ENCODE results near the gene ETS2. TPM values are rescaled to one million over a fixed set of nuclear protein-coding genes. Genes with fewer than 3 reads are reported as not detected.
"Not testable (repeated sequence)": the region's sequence is repeated elsewhere in the genome, so short reads cannot be mapped to it uniquely, and the experiment has no call there.

Gene ETS2
- total RNA-seq, 1 donor from 2014 or later: 89.5 TPM

DNA sequence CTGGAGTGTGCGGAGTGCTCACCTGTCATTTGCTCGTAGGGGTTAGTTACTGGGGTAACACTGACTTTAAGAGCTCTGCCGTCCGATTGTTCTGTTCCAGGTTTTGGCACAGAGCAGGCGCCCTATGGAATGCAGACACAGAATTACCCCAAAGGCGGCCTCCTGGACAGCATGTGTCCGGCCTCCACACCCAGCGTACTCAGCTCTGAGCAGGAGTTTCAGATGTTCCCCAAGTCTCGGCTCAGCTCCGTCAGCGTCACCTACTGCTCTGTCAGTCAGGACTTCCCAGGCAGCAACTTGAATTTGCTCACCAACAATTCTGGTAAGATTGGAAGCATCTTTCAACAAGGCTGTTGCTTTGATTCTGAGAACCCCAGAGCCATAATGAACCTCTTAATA, 12.6 kb downstream of the ETS2 start:
- no peak for ATAC-seq

DNA sequence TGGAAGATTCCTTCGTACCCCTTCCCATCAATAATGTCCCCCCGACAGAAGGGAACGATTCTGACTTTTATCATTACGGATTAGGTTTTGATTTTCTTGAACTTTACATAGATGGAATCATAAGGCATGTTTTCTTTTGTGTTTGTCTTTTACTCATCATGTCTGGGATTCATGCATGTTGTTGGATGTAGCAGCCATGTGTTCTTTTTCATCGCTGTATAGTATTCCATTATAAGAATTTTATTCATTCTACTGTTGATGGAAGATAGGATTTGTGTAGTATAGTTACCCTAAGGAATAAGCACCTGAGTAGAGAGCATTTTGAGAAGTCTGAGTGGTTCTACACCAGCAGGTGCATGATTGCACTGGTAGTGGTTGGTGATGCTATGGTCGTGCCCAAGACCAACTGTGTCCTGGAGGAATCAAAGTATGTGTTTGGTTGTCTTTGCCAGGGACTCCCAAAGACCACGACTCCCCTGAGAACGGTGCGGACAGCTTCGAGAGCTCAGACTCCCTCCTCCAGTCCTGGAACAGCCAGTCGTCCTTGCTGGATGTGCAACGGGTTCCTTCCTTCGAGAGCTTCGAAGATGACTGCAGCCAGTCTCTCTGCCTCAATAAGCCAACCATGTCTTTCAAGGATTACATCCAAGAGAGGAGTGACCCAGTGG, 13.5 kb downstream of the ETS2 start:
- no peak for ATAC-seq

DNA sequence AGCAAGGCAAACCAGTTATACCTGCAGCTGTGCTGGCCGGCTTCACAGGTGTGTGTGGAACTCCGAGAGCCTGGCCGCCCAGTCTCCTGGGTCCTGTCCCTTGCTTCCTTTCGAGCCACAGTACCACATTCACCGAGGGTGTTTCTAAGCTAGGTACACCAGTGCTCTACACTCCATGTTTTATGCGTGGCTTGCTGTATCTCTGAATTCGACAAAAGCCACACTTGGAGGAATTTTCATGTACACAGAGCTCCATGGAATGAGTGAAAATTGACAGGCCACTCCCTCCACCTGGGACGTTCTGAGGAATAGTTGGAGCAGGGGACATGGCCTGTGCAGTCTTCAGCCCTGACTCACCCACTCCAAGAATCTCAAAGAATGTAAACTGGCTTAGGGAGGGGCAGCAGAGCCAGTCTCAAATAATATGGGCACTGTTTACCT, 14.0 kb downstream of the ETS2 start:
- ATAC-seq: peak; percentile 76

DNA sequence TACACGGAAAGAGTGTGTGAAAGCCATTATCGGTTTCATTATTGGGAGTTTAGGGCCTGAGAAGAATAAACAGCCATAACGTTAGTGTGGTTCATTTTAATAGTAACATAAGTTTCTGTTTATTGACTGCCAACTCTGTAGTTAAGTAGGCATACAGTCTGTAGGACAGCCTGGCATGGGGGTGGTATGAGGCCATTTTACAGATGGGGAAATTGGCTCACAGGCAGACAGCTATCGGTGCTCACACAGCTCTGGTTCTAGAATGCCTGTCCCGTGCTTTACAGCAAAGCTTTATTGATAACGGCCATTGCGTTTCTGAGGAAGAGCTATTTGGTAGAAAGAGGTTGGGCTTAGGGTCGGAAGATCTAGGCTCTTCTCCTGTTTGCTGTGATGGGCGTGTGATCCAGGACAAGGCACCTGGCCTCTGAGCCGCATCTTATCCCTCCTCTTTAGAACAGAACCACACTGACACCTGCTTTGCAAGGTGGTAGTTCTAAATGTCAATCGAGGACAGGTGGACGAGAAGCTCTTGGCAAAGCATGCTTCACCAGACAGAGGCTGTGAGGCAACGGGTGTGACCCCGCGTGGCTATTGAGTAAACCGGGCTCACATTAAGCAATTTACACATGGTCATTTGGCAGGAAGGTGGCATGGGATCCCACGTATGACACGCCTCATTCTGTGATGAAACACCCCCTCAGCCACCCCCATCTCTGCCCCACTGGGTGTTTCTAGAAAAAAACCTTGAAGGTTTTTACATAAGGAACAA, 14.9 kb downstream of the ETS2 start:
- ATAC-seq: peak; percentile 53

DNA sequence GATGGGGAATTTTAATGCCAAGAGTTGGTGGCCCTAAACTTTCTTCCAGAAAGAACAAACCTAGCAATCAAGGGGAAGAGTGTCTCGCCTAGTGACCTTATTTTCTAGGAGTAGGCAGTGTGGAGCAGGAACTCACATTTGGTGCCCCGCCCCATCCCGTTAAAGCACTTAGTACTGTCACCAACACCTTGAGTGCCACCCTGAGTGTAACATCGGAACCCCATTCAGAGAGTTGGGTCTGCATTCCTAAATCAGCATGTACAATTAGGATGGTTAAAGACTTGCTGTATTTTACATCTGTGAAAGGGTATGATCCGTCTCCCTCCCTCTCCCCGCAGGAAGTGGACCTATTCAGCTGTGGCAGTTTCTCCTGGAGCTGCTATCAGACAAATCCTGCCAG, 15.5 kb downstream of the ETS2 start:
- ATAC-seq: no peak

DNA sequence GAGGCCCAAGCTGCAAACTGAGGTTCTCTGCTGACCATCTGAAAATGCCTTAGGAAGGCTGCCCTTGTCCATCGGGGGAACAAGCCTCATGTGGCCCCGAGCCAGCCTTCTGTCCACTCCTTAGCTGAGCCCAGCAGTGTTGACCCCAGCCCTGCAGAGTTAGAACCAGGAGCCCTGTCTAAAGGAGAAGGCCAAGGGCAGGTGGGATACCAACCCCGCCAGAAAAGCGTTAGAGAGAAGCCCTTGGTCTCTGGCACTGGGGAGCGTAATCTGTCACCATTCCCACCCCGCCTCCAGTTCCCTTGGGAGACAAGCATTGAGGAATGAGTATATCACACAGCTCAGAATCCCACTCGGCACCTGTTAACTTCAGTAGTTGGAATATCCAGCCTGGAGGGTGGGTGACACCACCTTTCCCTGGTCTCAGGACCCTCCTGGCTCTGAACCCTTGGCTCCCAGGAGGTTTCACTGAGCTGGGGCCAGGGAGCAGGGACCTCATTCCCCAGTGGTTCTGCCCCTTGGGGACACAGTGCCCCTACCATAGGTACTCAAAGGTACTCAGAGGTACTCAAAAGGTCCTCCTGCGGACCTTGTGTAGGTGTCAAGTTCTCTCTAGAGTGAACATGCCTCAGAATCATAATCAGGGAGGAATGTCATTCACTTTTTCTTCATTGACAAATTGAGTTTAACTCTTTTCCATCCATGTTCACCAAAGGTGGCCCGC, 16.4 kb downstream of the ETS2 start:
- ATAC-seq: no peak

DNA sequence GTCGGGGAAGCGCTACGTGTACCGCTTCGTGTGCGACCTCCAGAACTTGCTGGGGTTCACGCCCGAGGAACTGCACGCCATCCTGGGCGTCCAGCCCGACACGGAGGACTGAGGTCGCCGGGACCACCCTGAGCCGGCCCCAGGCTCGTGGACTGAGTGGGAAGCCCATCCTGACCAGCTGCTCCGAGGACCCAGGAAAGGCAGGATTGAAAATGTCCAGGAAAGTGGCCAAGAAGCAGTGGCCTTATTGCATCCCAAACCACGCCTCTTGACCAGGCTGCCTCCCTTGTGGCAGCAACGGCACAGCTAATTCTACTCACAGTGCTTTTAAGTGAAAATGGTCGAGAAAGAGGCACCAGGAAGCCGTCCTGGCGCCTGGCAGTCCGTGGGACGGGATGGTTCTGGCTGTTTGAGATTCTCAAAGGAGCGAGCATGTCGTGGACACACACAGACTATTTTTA, 17.1 kb downstream of the ETS2 start:
- no peak for ATAC-seq

DNA sequence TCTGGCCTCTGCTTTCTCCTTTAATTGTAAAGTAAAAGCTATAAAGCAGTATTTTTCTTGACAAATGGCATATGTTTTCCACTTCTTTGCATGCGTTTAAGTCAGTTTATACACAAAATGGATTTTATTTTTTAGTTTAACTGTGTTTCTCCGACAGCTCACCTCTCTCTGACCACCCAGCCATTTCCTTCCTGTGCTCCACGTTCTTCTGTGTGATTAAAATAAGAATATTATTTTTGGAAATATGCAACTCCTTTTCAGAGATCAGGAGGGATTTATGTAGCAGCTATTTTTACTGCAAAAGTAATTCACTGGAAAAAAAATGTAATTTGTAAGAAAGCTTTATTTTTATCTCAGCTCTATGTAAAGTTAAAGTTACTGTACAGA, 18.0 kb downstream of the ETS2 start:
- ATAC-seq: no peak

DNA sequence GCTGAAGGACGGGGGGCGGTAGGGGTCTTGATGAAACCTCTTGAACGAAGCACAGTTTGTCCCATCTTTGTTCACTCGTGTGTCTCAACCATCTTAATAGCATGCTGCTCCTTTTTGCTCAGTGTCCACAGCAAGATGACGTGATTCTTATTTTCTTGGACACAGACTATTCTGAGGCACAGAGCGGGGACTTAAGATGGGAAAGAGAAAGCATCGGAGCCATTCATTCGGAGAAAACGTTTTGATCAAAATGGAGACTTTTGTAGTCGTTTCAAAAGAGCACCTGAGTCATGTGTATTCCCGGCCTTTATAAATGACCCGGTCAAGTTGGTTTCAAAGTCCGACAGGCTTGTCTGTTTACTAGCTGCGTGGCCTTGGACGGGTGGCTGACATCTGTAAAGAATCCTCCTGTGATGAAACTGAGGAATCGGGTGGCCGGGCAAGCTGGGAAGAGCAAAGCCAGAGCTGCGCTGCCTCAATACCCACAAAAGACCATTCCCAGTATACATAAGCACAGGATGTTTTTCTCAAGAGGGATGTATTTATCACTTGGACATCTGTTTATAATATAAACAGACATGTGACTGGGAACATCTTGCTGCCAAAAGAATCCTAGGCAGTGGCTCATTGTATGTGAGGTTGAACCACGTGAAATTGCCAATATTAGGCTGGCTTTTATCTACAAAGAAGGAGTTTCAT, 18.5 kb downstream of the ETS2 start:
- ATAC-seq: no peak

DNA sequence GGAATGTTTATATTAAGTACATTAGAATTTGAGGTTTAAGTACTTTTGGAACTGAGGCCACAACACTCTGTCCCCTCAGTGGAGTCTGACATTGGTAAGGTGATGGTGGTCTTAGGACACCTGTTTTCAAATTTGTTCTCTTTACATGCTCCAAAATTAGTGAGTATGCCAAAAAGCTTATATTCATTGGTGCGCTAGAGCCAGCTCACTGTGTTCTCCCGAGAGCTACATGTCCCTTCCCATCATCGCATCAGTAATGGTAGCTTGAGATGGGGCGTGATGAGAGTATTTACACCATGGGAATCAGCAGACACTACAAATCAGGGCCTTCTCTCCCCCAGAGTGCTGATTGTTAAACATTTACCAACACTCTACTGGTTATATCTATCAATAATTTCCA, 19.5 kb downstream of the ETS2 start:
- no peak for ATAC-seq

DNA sequence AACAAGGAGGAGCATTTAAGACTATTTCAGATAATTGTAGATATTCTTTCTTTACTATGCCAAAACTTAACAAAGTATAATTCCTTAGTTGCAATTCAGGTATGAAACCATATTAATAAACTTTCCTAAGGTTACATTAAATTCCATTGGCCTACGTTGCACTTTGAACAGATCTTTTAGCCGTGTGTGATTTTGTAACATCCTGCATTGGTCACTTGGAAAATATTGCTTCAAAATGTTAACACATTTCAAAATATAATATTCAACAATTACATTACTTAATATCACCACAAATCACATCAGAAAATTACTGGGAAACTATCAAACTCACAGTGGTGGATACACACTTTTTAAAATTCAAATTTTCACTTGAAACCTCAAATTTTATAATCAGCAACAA, 20.2 kb downstream of the ETS2 start:
- ATAC-seq: no peak

DNA sequence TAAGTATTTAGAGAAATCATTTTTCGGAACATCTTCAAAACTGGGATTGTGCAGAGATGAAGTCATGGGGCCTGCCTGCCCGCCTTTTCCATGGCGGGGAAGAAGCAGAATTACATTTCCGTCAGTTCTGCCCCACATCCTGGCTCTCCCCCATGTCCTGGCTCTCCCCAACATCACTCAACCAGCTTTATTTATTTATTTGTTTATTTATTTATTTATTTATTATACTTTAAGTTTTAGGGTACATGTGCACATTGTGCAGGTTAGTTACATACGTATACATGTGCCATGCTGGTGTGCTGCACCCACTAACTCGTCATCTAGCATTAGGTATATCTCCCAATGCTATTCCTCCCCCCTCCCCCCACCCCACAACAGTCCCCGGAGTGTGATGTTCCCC, 22.4 kb downstream of the ETS2 start:
- ATAC-seq: not testable (repeated sequence)

DNA sequence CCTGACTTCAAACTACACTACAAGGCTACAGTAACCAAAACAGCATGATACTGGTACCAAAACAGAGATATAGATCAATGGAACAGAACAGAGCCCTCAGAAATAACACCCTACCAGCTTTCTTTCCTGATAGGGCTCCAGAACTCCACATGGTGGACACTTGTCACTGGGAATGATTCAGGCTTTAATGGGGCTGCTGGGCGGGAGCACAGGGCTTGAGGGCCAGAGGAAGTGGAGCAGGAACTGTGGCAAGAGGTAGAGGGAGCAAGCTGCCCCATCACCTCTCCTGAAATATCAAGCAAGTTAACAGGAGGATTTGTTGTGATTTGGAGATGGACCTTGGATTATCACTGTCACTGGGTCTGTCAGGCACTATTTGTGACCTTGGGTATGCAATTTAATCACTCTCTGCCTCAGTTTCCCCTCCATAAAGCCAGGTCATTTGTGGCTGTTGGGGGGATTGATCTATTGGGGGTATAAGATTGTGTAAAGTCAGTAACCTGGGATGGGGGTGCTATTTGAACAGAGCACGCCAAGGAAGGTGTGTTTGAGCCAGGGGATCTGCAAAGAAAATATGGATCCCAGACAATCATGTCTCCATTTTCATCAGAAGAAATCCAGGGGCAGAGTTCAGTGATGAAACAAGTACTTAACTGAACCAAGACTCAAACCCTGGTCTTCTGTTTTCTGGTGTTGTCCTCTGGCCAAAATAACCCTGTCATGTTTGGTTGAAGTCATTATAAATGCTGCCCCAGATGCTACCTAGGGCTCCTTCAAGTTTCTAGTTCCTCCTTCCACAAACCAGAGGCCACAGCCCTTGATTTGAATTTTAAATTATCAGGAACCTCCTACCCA, 25.2 kb downstream of the ETS2 start:
- no peak for ATAC-seq

DNA sequence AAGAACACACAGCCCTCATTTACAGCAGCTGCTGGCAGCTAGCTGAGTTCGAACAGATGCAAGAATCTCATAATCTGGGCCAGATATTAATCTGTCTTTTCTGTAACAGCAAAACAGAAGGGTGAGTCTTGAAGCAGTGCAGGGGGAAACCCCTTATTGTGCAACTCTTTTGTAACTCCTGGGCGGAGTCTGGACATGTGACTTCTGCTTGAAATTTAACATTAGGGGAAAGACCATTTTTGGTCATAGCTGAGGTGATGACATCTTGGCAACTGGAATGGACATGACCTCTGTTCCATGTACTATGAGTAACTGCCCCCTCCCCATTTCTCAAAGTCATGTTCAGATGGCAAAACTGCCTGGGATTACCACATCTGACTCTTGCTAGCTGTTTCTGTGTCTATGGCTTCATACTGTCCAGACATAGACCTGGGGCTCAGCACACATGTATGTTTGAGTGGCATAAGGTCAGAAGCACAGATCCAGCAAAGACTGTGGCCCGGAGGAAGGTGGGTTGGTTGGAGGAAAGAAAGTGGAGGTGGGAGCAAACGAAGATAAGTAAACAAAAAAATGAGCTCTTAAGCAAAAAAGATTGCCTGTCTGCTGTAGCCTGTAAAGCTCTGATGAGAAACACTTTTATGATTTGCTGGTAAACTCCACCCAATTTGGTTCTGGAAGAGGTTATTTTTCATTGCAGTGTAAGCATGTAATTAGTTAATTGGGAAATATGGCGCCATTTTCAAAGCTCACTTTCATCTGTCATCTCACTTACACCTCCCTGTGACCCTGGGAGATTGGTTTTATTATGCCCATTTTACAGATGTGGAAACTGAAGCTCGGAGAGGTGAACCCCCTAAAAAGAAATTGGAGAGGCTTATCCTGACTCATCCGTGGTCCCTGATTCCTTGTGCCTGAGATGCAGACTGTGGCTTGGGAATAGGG, 26.1 kb downstream of the ETS2 start:
- peak; percentile 95 for ATAC-seq

DNA sequence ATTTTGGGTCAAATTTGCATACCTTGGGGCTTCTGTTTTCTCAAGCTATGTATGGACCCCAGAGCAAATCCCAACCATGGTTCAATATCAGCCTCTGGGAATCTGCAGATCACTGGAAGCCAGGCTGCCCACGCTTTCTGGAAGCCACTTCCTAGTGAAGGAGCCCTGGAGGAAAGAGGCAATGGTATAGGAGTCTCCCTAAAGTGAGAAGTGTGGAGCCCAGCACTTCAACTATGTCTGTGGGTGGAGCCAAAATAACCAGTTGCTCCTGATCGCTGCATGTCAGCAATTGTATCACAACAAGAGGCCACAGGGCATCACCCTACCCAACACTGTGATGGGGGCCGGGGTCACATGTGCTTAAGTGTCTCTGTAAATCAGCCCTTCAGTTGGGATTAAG, 26.9 kb downstream of the ETS2 start:
- peak; percentile 37 for ATAC-seq

DNA sequence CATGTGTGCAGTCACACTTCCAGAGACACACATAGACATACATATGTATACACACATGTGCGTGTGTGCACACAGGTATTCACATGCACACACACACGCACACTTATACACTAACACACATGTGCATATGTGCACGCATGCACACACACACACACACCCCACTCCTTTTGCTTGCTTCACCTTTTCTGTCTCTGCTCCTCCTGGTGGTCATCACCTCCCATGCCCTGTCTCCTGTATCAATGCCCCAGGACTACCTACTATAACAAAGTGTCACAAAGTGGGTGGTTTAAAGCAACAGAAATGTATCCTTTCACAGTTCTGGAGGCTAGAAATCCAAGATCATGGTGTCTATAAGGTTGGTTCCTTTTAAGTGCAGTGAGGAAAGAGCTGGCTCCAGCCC, 27.4 kb downstream of the ETS2 start:
- peak; percentile 16 for ATAC-seq

DNA sequence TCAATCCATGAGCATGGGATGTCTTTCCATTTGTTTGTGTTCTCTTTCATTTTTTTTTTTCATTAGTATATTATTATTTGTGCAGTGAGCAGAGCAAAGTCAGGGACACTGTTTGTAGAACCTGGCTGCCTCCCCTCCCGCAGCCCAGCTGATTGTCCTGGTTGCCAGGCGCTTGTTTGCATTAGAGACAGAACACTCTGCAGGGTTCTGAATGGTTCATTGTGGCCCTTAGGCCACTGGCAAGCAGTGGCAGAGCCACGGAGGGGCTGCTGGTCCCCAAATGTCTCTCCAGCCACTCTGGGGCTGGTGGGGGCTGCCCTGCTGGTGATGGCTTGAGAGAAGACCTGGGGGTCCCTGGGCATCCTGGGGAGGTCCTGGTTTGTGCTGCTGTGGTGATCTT, 29.0 kb downstream of the ETS2 start:
- ATAC-seq: no peak

DNA sequence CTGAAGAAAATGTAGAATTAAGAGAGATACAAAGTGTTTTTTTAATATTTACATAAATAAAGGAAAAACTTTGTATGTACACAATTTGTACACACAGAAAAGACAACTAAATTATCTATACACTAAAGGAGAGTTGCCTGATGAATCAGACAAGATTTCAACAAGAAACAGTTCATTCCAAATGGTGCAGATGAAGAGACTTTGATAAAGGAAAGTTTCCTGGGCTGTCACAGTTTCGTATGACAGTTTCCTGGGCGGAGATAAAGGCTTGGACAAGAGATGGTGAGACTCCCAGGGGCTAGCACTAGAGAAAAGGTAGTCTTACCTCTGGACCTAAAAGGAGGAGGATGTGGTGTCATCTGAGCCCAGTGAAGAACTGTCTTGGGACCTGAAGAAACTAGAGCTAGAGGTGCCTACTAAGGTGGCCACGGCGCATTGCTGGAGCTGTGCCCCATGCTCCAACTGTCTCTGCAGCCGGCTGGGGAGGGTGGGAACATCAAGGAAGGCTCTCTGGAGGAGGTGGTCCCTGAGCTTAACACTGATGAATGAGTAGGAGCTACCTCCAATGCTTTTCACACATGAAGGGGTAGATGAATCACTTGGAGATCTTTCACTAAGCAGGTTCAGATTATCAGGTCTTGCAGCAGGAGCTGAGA, 32.2 kb downstream of the ETS2 start:
- no peak for ATAC-seq

DNA sequence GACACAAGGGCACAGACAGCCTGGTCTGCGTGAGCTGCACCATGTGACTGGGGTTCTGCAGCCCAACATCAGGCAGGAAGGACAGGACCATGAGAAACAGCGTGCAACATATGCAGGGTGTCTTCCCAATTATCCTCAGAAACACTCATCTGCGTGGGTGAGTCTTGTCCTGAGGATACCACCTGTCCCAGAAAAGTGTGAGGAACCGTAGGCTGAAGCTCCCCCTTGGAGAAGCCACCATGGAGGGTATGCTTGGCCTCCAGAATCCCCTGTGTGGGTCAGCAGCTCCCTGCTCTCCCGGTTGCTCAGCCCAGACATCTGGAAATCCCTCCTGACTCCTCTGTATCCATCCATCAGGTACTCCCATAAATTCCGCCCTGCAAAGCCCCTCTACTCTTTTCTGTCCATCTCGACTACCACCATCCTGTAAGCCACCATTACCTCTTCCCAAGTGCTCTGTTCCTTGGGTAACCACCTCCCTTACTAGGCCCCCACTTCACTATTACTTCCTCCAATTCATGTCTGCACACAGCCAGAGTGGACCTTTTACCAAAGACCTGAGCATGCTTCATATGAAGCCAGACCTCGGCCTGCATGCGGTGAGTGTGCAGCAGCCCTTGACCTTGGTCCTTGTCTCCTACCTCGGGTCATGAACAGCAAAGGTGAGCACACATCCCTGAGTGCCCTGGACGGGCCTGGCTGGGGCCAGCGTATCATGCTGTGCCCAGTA, 33.0 kb downstream of the ETS2 start:
- ATAC-seq: peak; percentile 31

Data from esophagus mucosa (tissue), 1 donor.